Measurements from ENCODE around the gene BCAP31.
"Not testable (repeated sequence)": the region's sequence is repeated elsewhere in the genome, so short reads cannot be mapped to it uniquely, and the experiment has no call there.

The BCAP31 gene

GRCh38 chrX:153734871-153735270 is 10.7 kb upstream of the BCAP31 start:
- DNase-seq (ENCODE audit: low spot score): no peak

GRCh38 chrX:153733651-153734240 is 9.6 kb upstream of the BCAP31 start:
- no peak for DNase-seq (ENCODE audit: low spot score)

- no peak for DNase-seq (ENCODE audit: low spot score)
These were observed 8.2 kb upstream of the BCAP31 start for GRCh38 chrX:153732401-153732800.

- no peak for DNase-seq (ENCODE audit: low spot score)
These were observed 7.6 kb upstream of the BCAP31 start for GRCh38 chrX:153731845-153732215.

- DNase-seq (ENCODE audit: low spot score): no peak
These were observed 7.1 kb upstream of the BCAP31 start for GRCh38 chrX:153731117-153731844.

- DNase-seq (ENCODE audit: low spot score): not testable (repeated sequence)
These were observed 5.9 kb upstream of the BCAP31 start for GRCh38 chrX:153730115-153730514.

- DNase-seq (ENCODE audit: low spot score): no peak
These were observed 4.9 kb upstream of the BCAP31 start for GRCh38 chrX:153728951-153729631.

GRCh38 chrX:153728095-153728494 is 3.9 kb upstream of the BCAP31 start:
- no peak for DNase-seq (ENCODE audit: low spot score)

GRCh38 chrX:153727123-153727931 is 3.1 kb upstream of the BCAP31 start:
- no peak for DNase-seq (ENCODE audit: low spot score)

- peak; percentile 69 for DNase-seq (ENCODE audit: low spot score)
These were observed 2.3 kb upstream of the BCAP31 start for GRCh38 chrX:153726286-153727122.

GRCh38 chrX:153725832-153726285 is 1.7 kb upstream of the BCAP31 start:
- DNase-seq (ENCODE audit: low spot score): no peak

- DNase-seq (ENCODE audit: low spot score): no peak
These were observed 1.0 kb upstream of the BCAP31 start for GRCh38 chrX:153725039-153725831.

GRCh38 chrX:153723351-153724251 is 586 bp downstream of the BCAP31 start:
- peak; percentile 27 for DNase-seq (ENCODE audit: low spot score)

GRCh38 chrX:153722704-153723350 is 1.4 kb downstream of the BCAP31 start:
- DNase-seq (ENCODE audit: low spot score): peak; percentile 26

- no peak for DNase-seq (ENCODE audit: low spot score)
These were observed 4.5 kb downstream of the BCAP31 start for GRCh38 chrX:153719701-153720100.

GRCh38 chrX:153719238-153719637 is 4.9 kb downstream of the BCAP31 start:
- no peak for DNase-seq (ENCODE audit: low spot score)

GRCh38 chrX:153717445-153717844 is 6.7 kb downstream of the BCAP31 start:
- DNase-seq (ENCODE audit: low spot score): no peak

GRCh38 chrX:153714256-153714655 is 9.9 kb downstream of the BCAP31 start:
- no peak for DNase-seq (ENCODE audit: low spot score)

Measured in kidney capillary endothelial cell (primary cell).